ENCODE data around the gene JCAD. TPM values are rescaled to one million over a fixed set of nuclear protein-coding genes. Genes with fewer than 3 reads are reported as not detected.

JCAD gene
- total RNA-seq, 2 donors from 2014 or later, result 1.8 to 23.5 TPM

GRCh38 chr10:30022590-30022989 lies 36.8 kb downstream of the JCAD start:
- TF ChIP-seq CTCF (IDR thresholded peaks at IDR 0.05), result no peak
- intact Hi-C loops (cut with DNase I), result no loop called here
- Histone ChIP-seq H3K9me3 (no peaks in the 10 kb centered on the region), H3K4me1 (no peaks in the 10 kb centered on the region), H3K36me3 (no peaks in the 10 kb centered on the region), H3K9ac (ENCODE audit: low read depth in 2 of 2, low read length in 2 of 2) (no peak overlapping the region), H3K4me3 (no peak overlapping the region), H3K27ac (no peak overlapping the region), H3K27me3 (no peaks in the 10 kb centered on the region)
- no peak for DNase-seq

- no peaks in the 10 kb centered on the region for H3K27me3 ChIP-seq
- H3K9ac ChIP-seq (ENCODE audit: low read depth in 2 of 2, low read length in 2 of 2), result no peak overlapping the region
- TF ChIP-seq CTCF (IDR thresholded peaks at IDR 0.05), result no peak
- DNase-seq, result no peak
- no peak overlapping the region for H3K4me3 ChIP-seq
- intact Hi-C loops (cut with DNase I), result no loop called here
- no peaks in the 10 kb centered on the region for H3K36me3 ChIP-seq
- no peak overlapping the region for H3K27ac ChIP-seq
- H3K9me3 ChIP-seq, result no peaks in the 10 kb centered on the region
- no peaks in the 10 kb centered on the region for H3K4me1 ChIP-seq
These were observed 39.9 kb downstream of the JCAD start for GRCh38 chr10:30019468-30019867.

GRCh38 chr10:30018496-30018895 lies 40.9 kb downstream of the JCAD start:
- no peaks in the 10 kb centered on the region for H3K9me3 ChIP-seq
- H3K36me3 ChIP-seq, result no peaks in the 10 kb centered on the region
- H3K27ac ChIP-seq, result no peak overlapping the region
- no peak overlapping the region for H3K4me3 ChIP-seq
- H3K4me1 ChIP-seq, result no peaks in the 10 kb centered on the region
- H3K27me3 ChIP-seq, result no peaks in the 10 kb centered on the region
- TF ChIP-seq CTCF (IDR thresholded peaks at IDR 0.05), result no peak
- no peak overlapping the region for H3K9ac ChIP-seq (ENCODE audit: low read depth in 2 of 2, low read length in 2 of 2)
- DNase-seq, result no peak
- intact Hi-C loops (cut with DNase I), result no loop called here

GRCh38 chr10:30017966-30018365 lies 41.4 kb downstream of the JCAD start:
- intact Hi-C loops (cut with DNase I), result no loop called here
- H3K27me3 ChIP-seq, result no peaks in the 10 kb centered on the region
- no peaks in the 10 kb centered on the region for H3K4me1 ChIP-seq
- H3K4me3 ChIP-seq, result no peak overlapping the region
- TF ChIP-seq CTCF (IDR thresholded peaks at IDR 0.05), result no peak
- H3K9me3 ChIP-seq, result no peaks in the 10 kb centered on the region
- no peak overlapping the region for H3K9ac ChIP-seq (ENCODE audit: low read depth in 2 of 2, low read length in 2 of 2)
- no peaks in the 10 kb centered on the region for H3K36me3 ChIP-seq
- H3K27ac ChIP-seq, result no peak overlapping the region
- DNase-seq, result no peak

GRCh38 chr10:30017556-30017955 lies 41.8 kb downstream of the JCAD start:
- H3K9ac ChIP-seq (ENCODE audit: low read depth in 2 of 2, low read length in 2 of 2), result no peak overlapping the region
- no peak overlapping the region for H3K4me3 ChIP-seq
- H3K27me3 ChIP-seq, result no peaks in the 10 kb centered on the region
- H3K27ac ChIP-seq, result no peak overlapping the region
- H3K4me1 ChIP-seq, result no peaks in the 10 kb centered on the region
- H3K36me3 ChIP-seq, result no peaks in the 10 kb centered on the region
- no peaks in the 10 kb centered on the region for H3K9me3 ChIP-seq
- intact Hi-C loops (cut with DNase I), result no loop called here
- DNase-seq, result no peak
- no peak for TF ChIP-seq CTCF (IDR thresholded peaks at IDR 0.05)

GRCh38 chr10:30014511-30014910 lies 44.9 kb downstream of the JCAD start:
- H3K9ac ChIP-seq (ENCODE audit: low read depth in 2 of 2, low read length in 2 of 2), result no peak overlapping the region
- no peaks in the 10 kb centered on the region for H3K27me3 ChIP-seq
- no peak for DNase-seq
- no peak for TF ChIP-seq CTCF (IDR thresholded peaks at IDR 0.05)
- no peaks in the 10 kb centered on the region for H3K4me1 ChIP-seq
- H3K4me3 ChIP-seq, result no peak overlapping the region
- no peaks in the 10 kb centered on the region for H3K36me3 ChIP-seq
- H3K27ac ChIP-seq, result no peak overlapping the region
- intact Hi-C loops (cut with DNase I), result no loop called here
- no peaks in the 10 kb centered on the region for H3K9me3 ChIP-seq

All from colonic mucosa (tissue), 4 donors.